ENCODE results near the gene WNK1.

- TF ChIP-seq CTCF (IDR thresholded peaks at IDR 0.05; ENCODE audit: control extremely low read depth in 1 of 3, insufficient read depth in 1 of 3, low read depth in 1 of 3, low read length in 3 of 3) (no peak), TBP (IDR thresholded peaks at IDR 0.05; ENCODE audit: low read depth, low read length) (no peak), POLR2AphosphoS5 (IDR thresholded peaks at IDR 0.05; ENCODE audit: low read depth, low read length) (no peak), SP1 (IDR thresholded peaks at IDR 0.05; ENCODE audit: low read depth, low read length) (no peak), ATF2 (IDR thresholded peaks at IDR 0.05; ENCODE audit: low read length) (no peak)
Measured at GRCh38 chr12:873954-874353, 121.6 kb downstream of the WNK1 start.

Measured in H1 (cell line).